HepG2 (cell line): ENCODE measurements around the gene IGSF5. TPM values are rescaled to one million over a fixed set of nuclear protein-coding genes. Genes with fewer than 3 reads are reported as not detected.

ENCODE experiments used
- ATAC-seq: fragments of 200-7000 bp; cut with Tn5 transposase; 3 replicates; pipeline ENCODE4 v1.9.1; 2020; ENCODE audit warnings: mild to moderate bottlenecking, moderate library complexity
- BruUV-seq: library from RNA; stranded (reverse); fragments of 400-500 nt; replicated peaks from 2 replicates; lab custom pipeline; 2021; lab: Mats Ljungman, UMichigan
- CTCF ChIA-PET: fragments of 300-600 bp; formaldehyde crosslinking; extraction: SDS; loops from one replicate; lab custom pipeline; 2021; ENCODE audit warnings: low total read pairs, inconsistent platforms, low intra/inter-chr PET ratio; lab: Yijun Ruan, JAX
- POLR2A ChIA-PET: fragments of 350-600 bp; sonication (Branson Sonifier 250); formaldehyde crosslinking; loops from one replicate; lab custom pipeline; 2020; ENCODE audit warnings: antibody characterized with exemption, inconsistent platforms; lab: Yijun Ruan, JAX
- DNase-seq: peaks from one replicate; pipeline ENCODE4 v3.0.0-alpha.2; 2015; ENCODE audit warnings: low spot score
- FAIRE-seq: peaks from 3 replicates; lab custom pipeline; 2011; peaks lifted over from hg19 to GRCh38; lab: Jason Lieb, UNC
- H2AFZ ChIP-seq: one replicate; pipeline ENCODE4 v1.6.1; 2011; ENCODE audit warnings: low read length, inconsistent platforms
- H3K27ac ChIP-seq: fragments of 300-600 bp; 3 replicates; pipeline ENCODE4 v1.8.0; 2011; ENCODE audit warnings: mixed run types, mild to moderate bottlenecking, mixed read lengths, low read length, inconsistent platforms; ENCODE audit not compliant: insufficient read depth; ENCODE audit errors: extremely low read length
- H3K27me3 ChIP-seq, 2 experiments: fragments of 200-600 bp in 1 of 2; 2 replicates in 1 of 2; 3 replicates in 1 of 2; pipeline versions ENCODE4 v1.6.0 to v1.8.0; 2011; ENCODE audit warnings: low read length in 2 of 2, mild to moderate bottlenecking in 2 of 2, moderate library complexity in 2 of 2, inconsistent platforms in 1 of 2; ENCODE audit not compliant: insufficient read depth in 2 of 2, control insufficient read depth in 1 of 2
- H3K36me3 ChIP-seq, 2 experiments: fragments of 200-600 bp in 1 of 2; replicated peaks in 1 of 2; 2 replicates in 1 of 2; 3 replicates in 1 of 2; pipeline versions ENCODE4 v1.5.1 to v1.8.0; 2011; ENCODE audit warnings: low read length in 2 of 2, inconsistent platforms in 1 of 2; ENCODE audit not compliant: insufficient read depth in 2 of 2, control insufficient read depth in 1 of 2
- H3K4me1 ChIP-seq: 2 replicates; pipeline ENCODE4 v1.5.1; 2012; ENCODE audit warnings: low read length, inconsistent platforms; ENCODE audit not compliant: insufficient read depth
- H3K4me2 ChIP-seq: 2 replicates; pipeline ENCODE4 v1.6.0; 2011; ENCODE audit warnings: low read depth, low read length, inconsistent platforms
- H3K4me3 ChIP-seq, 3 experiments: fragments of 200-600 bp in 1 of 3; sonication (generic), shearing (Covaris generic) in 1 of 3; replicated peaks in 1 of 3; 2 replicates each; pipeline ENCODE4 v1.5.1; 2011 to 2016; ENCODE audit warnings: low read length in 3 of 3, inconsistent platforms in 2 of 3, low read depth in 2 of 3, mild to moderate bottlenecking in 2 of 3, control low read depth in 1 of 3, mixed read lengths in 1 of 3; ENCODE audit not compliant: insufficient read depth in 1 of 3
- H3K79me2 ChIP-seq: one replicate; pipeline ENCODE4 v1.6.1; 2011; ENCODE audit warnings: low read length, inconsistent platforms; ENCODE audit not compliant: insufficient read depth
- H3K9ac ChIP-seq: 2 replicates; pipeline ENCODE4 v1.6.0; 2011; ENCODE audit warnings: mild to moderate bottlenecking, low read depth, low read length, inconsistent platforms; ENCODE audit not compliant: insufficient read depth
- H3K9me3 ChIP-seq: 2 replicates; pipeline ENCODE4 v1.5.1; 2012; ENCODE audit warnings: mild to moderate bottlenecking, low read length
- H4K20me1 ChIP-seq: 2 replicates; pipeline ENCODE4 v1.6.0; 2011; ENCODE audit warnings: inconsistent platforms, mild to moderate bottlenecking, low read length, moderate library complexity; ENCODE audit not compliant: insufficient read depth
- ARNT ChIP-seq: fragments of 450-650 bp; IDR thresholded peaks from 2 replicates; pipeline ENCODE4 v1.6.1; 2017
- GTF2F1 ChIP-seq: fragments of 150-350 bp; IDR thresholded peaks from 2 replicates; pipeline ENCODE4 v1.6.1; 2014; ENCODE audit warnings: low read length
- IKZF1 ChIP-seq: fragments of 450-650 bp; IDR thresholded peaks from 2 replicates; pipeline ENCODE4 v1.7.1; 2016
- MIER2 ChIP-seq: IDR thresholded peaks from 2 replicates; pipeline ENCODE4 v1.6.1; 2016; ENCODE audit warnings: missing biosample characterization, missing genetic modification reagents
- NBN ChIP-seq: fragments of 450-650 bp; conservative IDR thresholded peaks from 2 replicates; pipeline ENCODE4 v1.6.1; 2017
- POGZ ChIP-seq: sonication (generic); formaldehyde crosslinking; IDR thresholded peaks from 2 replicates; pipeline ENCODE4 v1.4.0; 2020; ENCODE audit warnings: mild to moderate bottlenecking, missing genetic modification reagents
- SMAD3 ChIP-seq: sonication (generic); formaldehyde crosslinking; IDR thresholded peaks from 2 replicates; pipeline ENCODE4 v1.4.0; 2020; ENCODE audit warnings: missing genetic modification reagents
- TGIF2 ChIP-seq: IDR thresholded peaks from 2 replicates; pipeline ENCODE4 v1.6.1; 2016; ENCODE audit warnings: control low read depth, missing compliant biosample characterization
- ZNF317 ChIP-seq: sonication (generic); formaldehyde crosslinking; IDR thresholded peaks from 2 replicates; pipeline ENCODE4 v1.5.0; 2020; ENCODE audit warnings: mild to moderate bottlenecking, missing genetic modification reagents
- ZNF331 ChIP-seq: sonication (generic); formaldehyde crosslinking; IDR thresholded peaks from 2 replicates; pipeline ENCODE4 v1.4.0; 2020; ENCODE audit warnings: missing genetic modification reagents
- ZNF652 ChIP-seq: IDR thresholded peaks from 2 replicates; pipeline ENCODE4 v1.6.1; 2016; ENCODE audit warnings: low read depth, borderline replicate concordance
- WGBS: methylation state at CpG from one replicate; pipeline ENCODE4 v1.1.6; 2017; ENCODE audit warnings: low lambda C conversion rate; 5-methylcytosine and 5-hydroxymethylcytosine counted together
- in situ Hi-C: cut with HindIII; loops from 2 replicates; pipeline ENCODE4 v1.10.0; 2017; ENCODE audit warnings: low pct_unique_long_range_greater_than_20kb; ENCODE audit not compliant: extremely low pct_ligation_motif_present
- intact Hi-C: fragments of 100-400 bp; cut with micrococcal nuclease; formaldehyde crosslinking; loops from one replicate; pipeline ENCODE4 v1.10.0; 2022; ENCODE audit not compliant: unreplicated experiment
- polyA plus RNA-seq, 8 experiments: library from polyadenylated mRNA; depleted of rRNA in 3 of 8; stranded (reverse) in 7 of 8; unstranded in 1 of 8; fragments of >200 nt; fragmentation: Illumina TruSeq in 4 of 8; extraction: Trizol in 4 of 8; gene quantifications; 2 replicates each; pipeline versions ENCODE4 v1.2.1 to v1.2.3, GENCODE V29; 2011 to 2016; ENCODE audit warnings: low read depth in 4 of 8, missing spikeins in 1 of 8, mixed read lengths in 1 of 8; ENCODE audit not compliant: insufficient read depth in 1 of 8
- total RNA-seq, 5 experiments: library from RNA; depleted of rRNA; stranded (reverse); fragments of >200 nt; fragmentation: Illumina TruSeq; extraction: Trizol; gene quantifications; 2 replicates each; pipeline ENCODE4 v1.2.3, GENCODE V29; 2016; ENCODE audit warnings: low read depth in 1 of 5
- TF ChIP-seq, protein P1 (sequence below): sonication (generic); formaldehyde crosslinking; IDR thresholded peaks from 2 replicates; pipeline ENCODE4 v1.4.0; 2020; ENCODE audit warnings: missing genetic modification reagents, low read depth, mild to moderate bottlenecking, borderline replicate concordance
- TF ChIP-seq, protein P2 (sequence below): sonication (generic); formaldehyde crosslinking; conservative IDR thresholded peaks from 2 replicates; pipeline ENCODE4 v1.8.0; 2022; ENCODE audit warnings: missing genetic modification reagents

IGSF5 gene
- total and polyA plus RNA-seq, 2 of the 13 experiments (the other 11 are each of a cell fraction or from before 2014, with no cell fraction given): not detected

DNA sequence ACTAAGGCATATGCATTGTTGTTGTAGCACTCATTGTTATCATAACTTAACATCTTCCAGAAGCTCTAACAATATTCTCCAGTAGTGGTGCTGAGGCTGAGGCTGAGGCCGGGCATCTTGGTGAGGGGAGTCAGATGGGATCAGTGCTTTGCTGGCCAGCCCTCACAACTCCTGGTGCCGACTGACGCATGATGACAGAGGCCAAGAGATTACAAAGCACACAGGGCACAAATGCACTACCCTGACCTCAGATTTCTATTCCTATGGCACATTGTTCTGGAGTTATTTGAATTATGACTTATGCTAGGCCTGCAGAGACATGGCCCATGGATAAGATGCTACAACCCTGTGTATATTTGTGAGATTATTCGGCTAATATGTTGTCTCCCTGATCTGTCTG lies 8.3 kb upstream of the IGSF5 start:
- Histone ChIP-seq H3K4me2 (no peak overlapping the region), H3K4me3 (no peak overlapping the region), H3K79me2 (no peaks in the 10 kb centered on the region), H3K27ac (no peak overlapping the region), H3K4me1 (no peaks in the 10 kb centered on the region), H2AFZ (no peak overlapping the region), H4K20me1 (no peaks in the 10 kb centered on the region), H3K9ac (no peak overlapping the region), H3K27me3 (0 out of 5 replicates have a peak, but pooled peaks cover 0 to 3% of the 10 kb centered on the region in 2 experiments), H3K36me3 (no peaks in the 10 kb centered on the region), H3K9me3 (no peaks in the 10 kb centered on the region)
- ChIA-PET POLR2A (no interaction called here), CTCF (no interaction called here)
- DNase-seq (no peak), ATAC-seq (no peak), FAIRE-seq (no peak)
- no peak for TF ChIP-seq SMAD3 (CRISPR knock-in tag)
- TF ChIP-seq, protein P1, sequence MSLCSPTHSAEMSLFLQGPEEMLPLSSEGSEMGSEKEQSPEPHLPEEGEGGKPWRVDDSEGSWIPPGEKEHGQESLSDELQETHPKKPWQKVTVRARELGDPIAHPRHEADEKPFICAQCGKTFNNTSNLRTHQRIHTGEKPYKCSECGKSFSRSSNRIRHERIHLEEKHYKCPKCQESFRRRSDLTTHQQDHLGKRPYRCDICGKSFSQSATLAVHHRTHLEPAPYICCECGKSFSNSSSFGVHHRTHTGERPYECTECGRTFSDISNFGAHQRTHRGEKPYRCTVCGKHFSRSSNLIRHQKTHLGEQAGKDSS: no peak
- no peak for TF ChIP-seq TGIF2
- TF ChIP-seq MIER2: no peak
- no peak for TF ChIP-seq IKZF1
- no peak for TF ChIP-seq ZNF317 (CRISPR knock-in tag)
- TF ChIP-seq ARNT: no peak
- TF ChIP-seq POGZ (CRISPR knock-in tag): no peak
- TF ChIP-seq ZNF652 (CRISPR knock-in tag): no peak
- in situ Hi-C loops: no loop called here
- BruUV-seq: no TSS peak
- intact Hi-C loops: no loop called here
- 31% methylated on average over 4 of the region's 4 CpGs for WGBS

DNA sequence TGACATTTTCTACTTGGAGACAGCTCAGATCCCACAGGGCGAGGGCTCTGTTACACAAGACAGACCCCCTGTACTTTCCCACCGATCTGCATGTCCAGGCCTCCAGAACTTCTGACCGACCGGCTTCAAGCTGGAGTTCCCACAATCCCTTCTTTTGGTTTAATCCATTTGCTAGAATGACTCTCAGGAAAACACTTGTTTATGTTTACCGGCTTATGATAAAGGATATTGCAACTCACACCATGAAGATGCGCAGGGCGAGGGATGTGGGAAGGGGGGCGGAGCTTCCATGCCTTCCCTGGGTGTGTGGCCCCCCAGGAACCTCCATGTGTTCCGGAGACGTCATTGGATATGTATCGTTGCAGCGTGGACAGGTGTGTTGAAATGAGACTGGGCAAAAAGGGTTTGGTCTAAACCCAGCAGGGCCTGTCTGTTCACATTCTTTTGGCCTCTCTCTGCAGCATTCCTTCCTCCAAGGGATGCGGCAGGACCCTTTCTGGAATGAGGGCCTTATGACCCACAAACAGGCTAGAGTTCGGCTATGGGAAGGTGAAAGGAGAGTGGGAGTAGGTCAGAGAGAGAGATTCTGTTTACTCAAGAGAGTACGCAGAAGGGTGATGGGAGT lies 7.5 kb upstream of the IGSF5 start:
- H3K27me3 ChIP-seq: 0 out of 5 replicates have a peak, but pooled peaks cover 0 to 3% of the 10 kb centered on the region in 2 experiments
- H4K20me1 ChIP-seq: no peaks in the 10 kb centered on the region
- ATAC-seq (no peak), DNase-seq (no peak), FAIRE-seq (no peak)
- in situ Hi-C loops (no loop called here), intact Hi-C loops (no loop called here)
- no peaks in the 10 kb centered on the region for H3K9me3 ChIP-seq
- no peak overlapping the region for H3K9ac ChIP-seq
- no peaks in the 10 kb centered on the region for H3K79me2 ChIP-seq
- H3K4me2 ChIP-seq: no peak overlapping the region
- no TSS peak for BruUV-seq
- H3K36me3 ChIP-seq: no peaks in the 10 kb centered on the region
- H3K27ac ChIP-seq: no peak overlapping the region
- H3K4me1 ChIP-seq: no peaks in the 10 kb centered on the region
- no peak overlapping the region for H2AFZ ChIP-seq
- ChIA-PET CTCF (no interaction called here), POLR2A (no interaction called here)
- no peak for TF ChIP-seq NBN
- TF ChIP-seq ZNF331 (CRISPR knock-in tag): no peak
- no peak for TF ChIP-seq GTF2F1
- TF ChIP-seq, protein P2, sequence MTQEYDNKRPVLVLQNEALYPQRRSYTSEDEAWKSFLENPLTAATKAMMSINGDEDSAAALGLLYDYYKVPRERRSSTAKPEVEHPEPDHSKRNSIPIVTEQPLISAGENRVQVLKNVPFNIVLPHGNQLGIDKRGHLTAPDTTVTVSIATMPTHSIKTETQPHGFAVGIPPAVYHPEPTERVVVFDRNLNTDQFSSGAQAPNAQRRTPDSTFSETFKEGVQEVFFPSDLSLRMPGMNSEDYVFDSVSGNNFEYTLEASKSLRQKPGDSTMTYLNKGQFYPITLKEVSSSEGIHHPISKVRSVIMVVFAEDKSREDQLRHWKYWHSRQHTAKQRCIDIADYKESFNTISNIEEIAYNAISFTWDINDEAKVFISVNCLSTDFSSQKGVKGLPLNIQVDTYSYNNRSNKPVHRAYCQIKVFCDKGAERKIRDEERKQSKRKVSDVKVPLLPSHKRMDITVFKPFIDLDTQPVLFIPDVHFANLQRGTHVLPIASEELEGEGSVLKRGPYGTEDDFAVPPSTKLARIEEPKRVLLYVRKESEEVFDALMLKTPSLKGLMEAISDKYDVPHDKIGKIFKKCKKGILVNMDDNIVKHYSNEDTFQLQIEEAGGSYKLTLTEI (CRISPR knock-in tag): no peak
- 44% methylated on average over 15 of the region's 15 CpGs for WGBS
- no peak overlapping the region for H3K4me3 ChIP-seq
